Measurements from ENCODE around the gene GPC2.
"Not testable (repeated sequence)": the region's sequence is repeated elsewhere in the genome, so short reads cannot be mapped to it uniquely, and the experiment has no call there.

The GPC2 gene

GRCh38 chr7:100200693-100201092 lies 23.5 kb upstream of the GPC2 start:
- DNase-seq, result no peak

- no peak for DNase-seq
Measured at GRCh38 chr7:100198266-100198665, 21.1 kb upstream of the GPC2 start.

- not testable (repeated sequence) for DNase-seq
Measured at GRCh38 chr7:100195901-100196322, 18.7 kb upstream of the GPC2 start.

- no peak for DNase-seq
Measured at GRCh38 chr7:100195222-100195621, 18.0 kb upstream of the GPC2 start.

- no peak for DNase-seq
Measured at GRCh38 chr7:100192969-100193368, 15.8 kb upstream of the GPC2 start.

GRCh38 chr7:100192281-100192862 lies 15.2 kb upstream of the GPC2 start:
- DNase-seq, result not testable (repeated sequence)

- DNase-seq, result no peak
Measured at GRCh38 chr7:100191775-100192174, 14.6 kb upstream of the GPC2 start.

- no peak for DNase-seq
Measured at GRCh38 chr7:100190048-100190711, 13.0 kb upstream of the GPC2 start.

- no peak for DNase-seq
Measured at GRCh38 chr7:100189061-100189460, 11.9 kb upstream of the GPC2 start.

GRCh38 chr7:100185726-100186125 lies 8.5 kb upstream of the GPC2 start:
- DNase-seq, result no peak

- DNase-seq, result not testable (repeated sequence)
Measured at GRCh38 chr7:100183090-100183489, 5.9 kb upstream of the GPC2 start.

- DNase-seq, result not testable (repeated sequence)
Measured at GRCh38 chr7:100182616-100183015, 5.4 kb upstream of the GPC2 start.

GRCh38 chr7:100180084-100180483 lies 2.9 kb upstream of the GPC2 start:
- DNase-seq, result not testable (repeated sequence)

GRCh38 chr7:100176096-100177044 lies 811 bp downstream of the GPC2 start:
- DNase-seq, result no peak

GRCh38 chr7:100175296-100175935 lies 1.8 kb downstream of the GPC2 start:
- DNase-seq, result no peak

GRCh38 chr7:100174582-100174981 lies 2.6 kb downstream of the GPC2 start:
- DNase-seq, result no peak

- no peak for DNase-seq
Measured at GRCh38 chr7:100173806-100174495, 3.2 kb downstream of the GPC2 start.

- DNase-seq, result no peak
Measured at GRCh38 chr7:100171840-100172239, 5.3 kb downstream of the GPC2 start.

- DNase-seq, result no peak
Measured at GRCh38 chr7:100171087-100171681, 6.0 kb downstream of the GPC2 start.

GRCh38 chr7:100170101-100170897 lies 6.9 kb downstream of the GPC2 start:
- DNase-seq, result no peak

GRCh38 chr7:100169147-100169850 lies 7.9 kb downstream of the GPC2 start:
- DNase-seq, result no peak

Measured in stimulated activated CD4-positive, alpha-beta T cell treated with anti-CD3 and anti-CD28 coated beads, Interleukin-12 subunit alpha, Interleukin-12 subunit beta, amount 100 ng/mL, for 4 hours (primary cell).